ENCODE results near the gene SHC4.

SHC4 gene

DNA sequence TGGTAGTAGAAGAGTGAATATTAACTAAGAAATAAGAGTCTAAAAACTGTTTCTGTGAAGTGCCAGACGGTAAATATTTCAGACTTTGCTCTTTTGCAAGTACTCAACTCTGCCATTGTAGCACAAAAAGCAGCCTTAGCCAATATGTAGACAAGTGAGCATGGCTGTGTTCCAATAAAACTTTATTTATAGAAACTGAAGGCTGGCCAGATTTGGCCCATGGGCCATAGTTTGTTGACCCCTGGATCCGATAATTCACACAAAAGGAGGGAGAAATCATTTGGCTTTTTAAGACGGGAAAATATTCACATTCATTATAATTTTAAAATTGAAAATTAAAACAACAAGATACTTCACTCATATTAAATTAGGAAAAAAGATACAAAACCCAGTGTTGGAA is 70.4 kb downstream of the SHC4 start:
- H3K27ac ChIP-seq = no peak overlapping the region
- no peak for TF ChIP-seq ZFX (IDR thresholded peaks at IDR 0.05)
- TF ChIP-seq, protein P1, sequence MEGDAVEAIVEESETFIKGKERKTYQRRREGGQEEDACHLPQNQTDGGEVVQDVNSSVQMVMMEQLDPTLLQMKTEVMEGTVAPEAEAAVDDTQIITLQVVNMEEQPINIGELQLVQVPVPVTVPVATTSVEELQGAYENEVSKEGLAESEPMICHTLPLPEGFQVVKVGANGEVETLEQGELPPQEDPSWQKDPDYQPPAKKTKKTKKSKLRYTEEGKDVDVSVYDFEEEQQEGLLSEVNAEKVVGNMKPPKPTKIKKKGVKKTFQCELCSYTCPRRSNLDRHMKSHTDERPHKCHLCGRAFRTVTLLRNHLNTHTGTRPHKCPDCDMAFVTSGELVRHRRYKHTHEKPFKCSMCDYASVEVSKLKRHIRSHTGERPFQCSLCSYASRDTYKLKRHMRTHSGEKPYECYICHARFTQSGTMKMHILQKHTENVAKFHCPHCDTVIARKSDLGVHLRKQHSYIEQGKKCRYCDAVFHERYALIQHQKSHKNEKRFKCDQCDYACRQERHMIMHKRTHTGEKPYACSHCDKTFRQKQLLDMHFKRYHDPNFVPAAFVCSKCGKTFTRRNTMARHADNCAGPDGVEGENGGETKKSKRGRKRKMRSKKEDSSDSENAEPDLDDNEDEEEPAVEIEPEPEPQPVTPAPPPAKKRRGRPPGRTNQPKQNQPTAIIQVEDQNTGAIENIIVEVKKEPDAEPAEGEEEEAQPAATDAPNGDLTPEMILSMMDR (conservative IDR thresholded peaks at IDR 0.05) = no peak

DNA sequence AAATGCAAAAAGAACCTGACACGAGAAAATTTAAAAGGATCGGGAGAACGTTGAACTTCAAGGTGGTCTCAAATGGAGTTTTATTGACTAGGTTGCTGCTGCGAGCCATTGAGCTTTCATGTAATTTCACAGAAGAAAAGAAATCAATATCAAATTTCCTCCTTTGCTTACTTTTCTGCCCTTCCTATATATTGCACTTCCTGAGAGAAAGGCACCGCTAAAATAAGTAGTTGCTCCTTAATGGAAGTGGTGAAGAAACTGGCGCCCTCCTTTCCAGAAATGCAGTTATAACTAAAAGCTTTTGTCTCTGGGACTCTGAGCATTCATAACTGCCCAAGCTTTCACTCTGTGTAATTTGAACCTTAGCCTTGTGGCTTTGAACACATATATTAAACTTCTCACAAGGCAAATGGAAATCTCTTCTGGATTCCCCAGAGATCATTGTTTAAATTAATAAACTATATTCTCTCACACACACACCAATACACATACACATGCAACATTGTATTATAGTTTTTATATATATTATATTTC is 72.4 kb downstream of the SHC4 start:
- TF ChIP-seq ZFX (IDR thresholded peaks at IDR 0.05) = no peak
- TF ChIP-seq, protein P1 (conservative IDR thresholded peaks at IDR 0.05) = no peak
- no peak overlapping the region for H3K27ac ChIP-seq

DNA sequence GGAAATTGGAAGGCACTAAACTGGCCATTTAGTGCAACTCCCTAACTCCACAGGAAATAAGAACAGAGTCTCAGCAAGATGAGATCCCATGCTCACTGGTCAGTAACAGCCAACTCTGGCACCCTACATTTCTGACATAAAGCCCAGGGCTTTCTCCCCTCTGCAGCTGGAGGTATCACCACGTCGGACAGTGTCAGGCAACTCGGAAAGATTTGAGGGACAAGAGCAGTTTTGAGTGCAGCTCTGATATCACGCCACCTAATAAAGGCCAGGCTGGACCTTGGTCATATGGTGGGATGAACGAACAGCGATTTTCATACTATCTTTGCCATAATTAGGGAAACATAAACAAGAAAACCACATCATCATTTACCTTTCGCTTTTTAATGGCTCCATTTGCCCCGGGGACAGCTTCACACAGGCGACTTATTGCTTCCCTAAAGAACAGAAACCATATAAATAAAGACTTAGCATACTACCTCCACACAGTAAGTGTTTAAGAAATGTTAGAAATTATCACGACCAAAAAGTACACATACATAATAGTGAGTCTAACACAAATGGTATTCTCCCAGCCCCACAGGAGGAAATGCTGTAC is 73.2 kb downstream of the SHC4 start:
- no peak overlapping the region for H3K27ac ChIP-seq
- TF ChIP-seq, protein P1 (conservative IDR thresholded peaks at IDR 0.05) = no peak
- TF ChIP-seq ZFX (IDR thresholded peaks at IDR 0.05) = no peak

DNA sequence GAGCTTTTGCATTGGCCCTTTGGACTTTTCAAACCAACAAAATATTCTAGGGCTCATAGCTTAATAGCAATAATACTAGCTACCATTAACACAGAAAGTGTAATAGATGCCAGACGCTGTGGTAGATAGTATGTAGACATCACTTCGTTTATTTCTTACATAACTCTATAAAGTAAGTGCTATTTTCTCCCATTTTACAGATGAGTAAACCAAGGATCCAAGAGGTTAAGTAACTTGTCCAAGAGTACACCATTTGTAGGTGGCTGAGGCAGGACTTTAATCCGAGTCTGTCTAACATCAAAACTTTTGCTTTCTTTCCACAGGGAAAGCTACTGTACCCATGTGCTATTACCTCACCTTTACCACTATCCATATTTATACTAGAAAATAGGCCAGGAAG is 73.8 kb downstream of the SHC4 start:
- no peak overlapping the region for H3K27ac ChIP-seq
- TF ChIP-seq, protein P1 (conservative IDR thresholded peaks at IDR 0.05) = no peak
- TF ChIP-seq ZFX (IDR thresholded peaks at IDR 0.05) = no peak

DNA sequence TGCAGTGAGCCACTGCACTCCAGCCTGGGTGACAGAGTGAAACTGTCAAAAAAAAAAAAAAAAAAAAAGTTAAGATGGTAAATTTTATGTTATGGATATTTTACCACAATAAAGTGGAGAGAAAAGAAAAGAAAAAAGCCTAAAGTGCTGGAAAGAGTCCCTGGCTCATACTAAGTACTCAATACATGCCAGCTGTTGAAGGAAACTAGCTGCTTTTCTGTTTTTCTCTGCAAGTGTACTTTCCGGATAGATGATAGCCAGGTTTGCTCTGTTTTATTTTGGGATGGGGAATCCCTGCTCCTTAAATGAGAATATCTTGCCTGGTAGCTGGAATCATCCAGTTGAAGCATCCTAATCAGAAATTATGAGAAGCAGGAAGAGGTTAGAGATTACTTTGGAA is 74.9 kb downstream of the SHC4 start:
- no peak overlapping the region for H3K27ac ChIP-seq
- TF ChIP-seq, protein P1 (conservative IDR thresholded peaks at IDR 0.05) = no peak

DNA sequence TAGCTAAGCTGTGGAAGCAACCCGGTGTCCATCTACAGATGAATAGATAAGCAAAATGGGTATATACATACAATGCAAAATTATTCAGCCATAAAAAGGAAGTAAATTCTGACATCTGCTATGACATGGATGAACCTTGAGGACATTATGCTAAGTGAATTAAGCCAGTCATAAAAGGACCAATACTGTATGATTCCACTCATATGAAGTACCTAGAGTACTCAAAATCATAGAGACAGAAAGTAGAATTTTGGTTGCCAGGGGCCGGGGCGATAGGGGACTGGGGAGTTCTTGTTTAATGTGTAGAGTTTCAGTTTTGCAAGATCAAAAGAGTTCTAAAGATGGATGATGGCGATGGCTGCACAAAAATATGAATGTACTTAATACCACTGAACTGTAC is 75.5 kb downstream of the SHC4 start:
- no peak overlapping the region for H3K27ac ChIP-seq
- TF ChIP-seq ZFX (IDR thresholded peaks at IDR 0.05) = no peak
- TF ChIP-seq, protein P1 (conservative IDR thresholded peaks at IDR 0.05) = no peak

DNA sequence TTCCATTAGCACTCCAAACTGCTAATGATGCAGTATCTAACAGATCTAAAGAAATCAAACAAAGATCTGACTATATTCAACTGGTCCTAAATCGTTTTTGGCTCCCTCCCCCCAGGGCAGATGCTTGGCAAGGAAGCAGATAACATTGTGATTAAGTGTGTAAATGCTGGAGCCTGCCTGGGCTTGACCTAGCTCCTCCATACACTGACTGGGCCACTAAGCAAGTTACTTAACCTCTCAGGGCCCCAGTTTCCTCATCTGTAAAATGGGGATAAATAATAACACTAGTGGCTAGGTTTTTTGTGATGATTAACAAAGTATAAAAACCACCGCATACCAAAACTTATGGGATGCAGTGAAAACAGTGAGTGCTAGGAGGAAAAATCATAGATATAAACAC is 76.6 kb downstream of the SHC4 start:
- TF ChIP-seq, protein P1 (conservative IDR thresholded peaks at IDR 0.05) = no peak
- TF ChIP-seq ZFX (IDR thresholded peaks at IDR 0.05) = no peak
- H3K27ac ChIP-seq = no peak overlapping the region

Measured in C4-2B (cell line).